Breast epithelium (tissue), 4 donors: Measurements from ENCODE around the gene HOXC13. TPM values are rescaled to one million over a fixed set of nuclear protein-coding genes. Genes with fewer than 3 reads are reported as not detected.

ENCODE experiments used
- DNase-seq, 2 donors: peaks; one replicate each; pipeline ENCODE4 v3.0.0-alpha.2; 2019; ENCODE audit warnings: low spot score in 2 of 2
- H3K27ac ChIP-seq, 2 donors: fragments of 200-600 bp; sonication (generic) in 1 of 2; one replicate each; pipeline ENCODE4 v1.5.1; 2016 to 2019; ENCODE audit warnings: mild to moderate bottlenecking in 1 of 2
- H3K27me3 ChIP-seq, 2 donors: fragments of 200-600 bp; sonication (generic) in 1 of 2; one replicate each; pipeline versions ENCODE4 v1.5.1 to v1.6.0; 2017 to 2019; ENCODE audit warnings: control low read depth in 1 of 2, mild to moderate bottlenecking in 1 of 2
- H3K36me3 ChIP-seq: fragments of 200-600 bp; one replicate; pipeline ENCODE4 v1.5.1; 2019
- H3K4me1 ChIP-seq, 2 donors: fragments of 200-600 bp; sonication (generic); one replicate each; pipeline ENCODE4 v1.5.1; 2016 to 2019; ENCODE audit warnings: control low read depth in 1 of 2
- H3K4me3 ChIP-seq, 3 donors: fragments of 200-600 bp; sonication (generic); 1 replicate in 2 of 3; 2 replicates in 1 of 3; pipeline ENCODE4 v1.5.1; 2016 to 2019; ENCODE audit warnings: mild to moderate bottlenecking in 3 of 3, moderate library complexity in 2 of 3
- H3K9me3 ChIP-seq, 2 donors: fragments of 200-600 bp; sonication (generic) in 1 of 2; one replicate each; pipeline ENCODE4 v1.5.1; 2016 to 2019; ENCODE audit warnings: control low read depth in 1 of 2
- CTCF ChIP-seq, 3 donors: fragments of 450-650 bp; IDR thresholded peaks; one replicate each; pipeline ENCODE4 v1.5.1; 2016 to 2017; ENCODE audit warnings: antibody characterized with exemption in 3 of 3, mild to moderate bottlenecking in 3 of 3, moderate library complexity in 3 of 3
- POLR2A ChIP-seq: fragments of 450-650 bp; IDR thresholded peaks from one replicate; pipeline ENCODE4 v1.6.1; 2016; ENCODE audit warnings: antibody characterized with exemption, mild to moderate bottlenecking, moderate library complexity
- POLR2AphosphoS5 ChIP-seq, 3 donors: sonication (generic); formaldehyde crosslinking; IDR thresholded peaks; one replicate each; pipeline ENCODE4 v1.6.1; 2017; ENCODE audit warnings: antibody characterized with exemption in 3 of 3
- intact Hi-C: fragments of 100-400 bp; cut with DNase I; formaldehyde crosslinking; loops from one replicate; pipeline ENCODE4 v1.15.1; 2023; ENCODE audit warnings: low total_unique reads
- total RNA-seq, 3 donors: library from RNA; depleted of rRNA; stranded (reverse); fragments of >200 nt; gene quantifications; one replicate each; pipeline ENCODE4 v1.1.0, GENCODE V29; 2016

The HOXC13 gene
- total RNA-seq, 3 donors from 2014 or later, result 0.98 to 1.0 TPM; not detected in 1

GRCh38 chr12:53982648-53983567 lies 44.3 kb downstream of the HOXC13 start:
- no peak for DNase-seq
- no peaks in the 10 kb centered on the region for H3K36me3 ChIP-seq
- H3K27me3 ChIP-seq, result peaks cover 4 to 86% of the 10 kb centered on the region in 2 donors
- intact Hi-C loops, result no loop called here
- H3K27ac ChIP-seq, result no peak overlapping the region
- TF ChIP-seq CTCF (IDR thresholded peaks at IDR 0.05), result no peak
- no peak for TF ChIP-seq POLR2AphosphoS5 (IDR thresholded peaks at IDR 0.05)
- TF ChIP-seq POLR2A, result no peak
- no peak overlapping the region for H3K4me3 ChIP-seq
- no peaks in the 10 kb centered on the region for H3K9me3 ChIP-seq
- H3K4me1 ChIP-seq, result peaks cover 0 to 8% of the 10 kb centered on the region in 2 donors

- DNase-seq, result no peak
- Histone ChIP-seq H3K27me3 (peaks cover 4 to 87% of the 10 kb centered on the region in 2 donors), H3K27ac (no peak overlapping the region), H3K36me3 (no peaks in the 10 kb centered on the region), H3K9me3 (no peaks in the 10 kb centered on the region), H3K4me1 (peaks cover 0 to 8% of the 10 kb centered on the region in 2 donors), H3K4me3 (no peak overlapping the region)
- no peak for TF ChIP-seq CTCF (IDR thresholded peaks at IDR 0.05)
- TF ChIP-seq POLR2AphosphoS5 (IDR thresholded peaks at IDR 0.05), result no peak
- TF ChIP-seq POLR2A, result no peak
- intact Hi-C loops, result no loop called here
These were observed 44.9 kb downstream of the HOXC13 start for GRCh38 chr12:53983568-53983949.

GRCh38 chr12:53983950-53984572 lies 45.4 kb downstream of the HOXC13 start:
- Histone ChIP-seq H3K4me1 (peaks cover 0 to 8% of the 10 kb centered on the region in 2 donors), H3K27me3 (peaks cover 4 to 87% of the 10 kb centered on the region in 2 donors), H3K9me3 (no peaks in the 10 kb centered on the region), H3K36me3 (no peaks in the 10 kb centered on the region), H3K27ac (no peak overlapping the region), H3K4me3 (peak overlapping the region in 2 of 3 donors; percentile 52 to 69)
- intact Hi-C loops, result no loop called here
- TF ChIP-seq POLR2AphosphoS5 (IDR thresholded peaks at IDR 0.05) (no peak), CTCF (IDR thresholded peaks at IDR 0.05) (no peak), POLR2A (no peak)
- no peak for DNase-seq

- peaks cover 0 to 8% of the 10 kb centered on the region in 2 donors for H3K4me1 ChIP-seq
- H3K9me3 ChIP-seq, result no peaks in the 10 kb centered on the region
- peak within 1 kb of the TSS; percentile 52 to 69 (median 54) for H3K4me3 ChIP-seq
- no peaks in the 10 kb centered on the region for H3K36me3 ChIP-seq
- peak; percentile 87 to 92 for DNase-seq
- TF ChIP-seq CTCF (IDR thresholded peaks at IDR 0.05) (peak in 2 of 3 donors; percentile 33 to 43), POLR2AphosphoS5 (IDR thresholded peaks at IDR 0.05) (peak in 1 of 3 donors; percentile 31), POLR2A (no peak)
- intact Hi-C loops, result no loop called here
- peak within 1 kb of the TSS; percentile 50 to 84 for H3K27ac ChIP-seq
- peaks cover 4 to 91% of the 10 kb centered on the region in 2 donors for H3K27me3 ChIP-seq
These were observed 46.5 kb downstream of the HOXC13 start, which contains the start of gene HOXC10 for GRCh38 chr12:53984901-53985691. TSS of gene HOXC10 (plus strand) at chr12:53985146. CDS start at chr12:53985260, 114 bp downstream.
